NCI-H510A treated with DMSO at 0.1 percent for 48 hours (cell line): ENCODE measurements around the gene TRIM44.
"Not testable (repeated sequence)": the region's sequence is repeated elsewhere in the genome, so short reads cannot be mapped to it uniquely, and the experiment has no call there.

ENCODE experiments used
- DNase-seq: peaks from one replicate; lab custom pipeline; 2025; lab: John Stamatoyannopoulos, UW

TRIM44 gene

GRCh38 chr11:35753573-35753972, 91.0 kb downstream of the TRIM44 start:
- DNase-seq: not testable (repeated sequence)

- peak; percentile 18 for DNase-seq
Observed at GRCh38 chr11:35759951-35760350, 97.4 kb downstream of the TRIM44 start.

DNA sequence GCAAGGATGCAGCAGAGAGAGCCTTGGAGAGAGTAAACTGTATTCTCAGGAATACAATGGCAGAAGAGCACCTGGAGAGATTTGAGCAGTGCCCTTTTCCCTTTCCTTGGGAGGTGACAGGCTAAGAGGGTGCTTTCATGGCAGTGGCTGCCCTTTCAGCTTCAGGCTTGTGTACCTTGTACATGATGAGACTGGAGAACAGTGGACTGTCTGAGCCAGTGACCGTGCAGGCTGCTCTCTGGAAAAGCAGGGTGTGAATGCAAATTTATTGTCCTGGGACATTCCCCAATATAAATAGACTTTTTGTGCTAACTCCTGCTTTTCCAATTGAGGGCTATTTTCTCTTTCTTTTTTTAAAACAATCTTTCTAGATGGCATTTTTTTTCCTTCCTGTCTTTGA, 99.3 kb downstream of the TRIM44 start:
- no peak for DNase-seq

- no peak for DNase-seq
Observed at GRCh38 chr11:35763301-35763700, 100.7 kb downstream of the TRIM44 start.

DNA sequence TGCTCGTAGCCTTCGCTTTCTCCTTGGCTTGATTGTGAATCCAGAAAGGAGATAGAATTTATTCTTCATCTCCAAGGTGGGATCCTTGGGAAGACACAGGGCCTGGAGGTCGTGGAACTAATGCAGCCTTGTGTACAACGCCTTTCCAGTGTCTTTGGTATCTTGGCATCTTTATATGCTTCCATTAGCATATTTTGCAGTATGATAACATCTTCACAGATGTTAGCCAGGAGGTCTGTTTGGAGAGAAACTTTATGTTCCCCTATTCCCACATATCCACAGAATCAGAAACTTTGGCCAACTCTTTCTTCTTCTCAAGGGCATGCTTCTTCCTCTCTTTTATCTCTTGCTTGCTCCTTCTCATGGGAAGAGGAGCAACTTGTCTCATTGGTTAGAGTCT, 101.2 kb downstream of the TRIM44 start:
- DNase-seq: no peak

DNA sequence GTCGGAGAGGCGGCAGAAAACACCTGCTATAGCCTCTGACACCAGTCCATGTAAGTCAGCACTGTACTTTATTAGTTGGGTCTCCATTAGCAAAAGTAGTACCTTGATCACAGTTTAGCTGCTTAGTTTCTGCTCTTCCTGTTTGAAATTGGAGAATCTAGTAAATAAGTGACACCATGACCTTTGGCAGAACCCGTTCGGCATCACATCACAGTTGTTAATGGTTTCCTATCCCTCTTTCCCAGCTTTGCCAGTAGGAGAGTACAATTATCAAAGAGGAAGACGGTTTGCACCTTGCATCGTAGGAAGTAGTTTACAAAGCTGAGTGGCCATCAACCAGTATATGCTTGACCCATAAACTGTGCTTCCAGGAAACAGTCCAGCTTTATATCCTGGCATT, 101.8 kb downstream of the TRIM44 start:
- no peak for DNase-seq

GRCh38 chr11:35765211-35765610, 102.6 kb downstream of the TRIM44 start:
- no peak for DNase-seq

DNA sequence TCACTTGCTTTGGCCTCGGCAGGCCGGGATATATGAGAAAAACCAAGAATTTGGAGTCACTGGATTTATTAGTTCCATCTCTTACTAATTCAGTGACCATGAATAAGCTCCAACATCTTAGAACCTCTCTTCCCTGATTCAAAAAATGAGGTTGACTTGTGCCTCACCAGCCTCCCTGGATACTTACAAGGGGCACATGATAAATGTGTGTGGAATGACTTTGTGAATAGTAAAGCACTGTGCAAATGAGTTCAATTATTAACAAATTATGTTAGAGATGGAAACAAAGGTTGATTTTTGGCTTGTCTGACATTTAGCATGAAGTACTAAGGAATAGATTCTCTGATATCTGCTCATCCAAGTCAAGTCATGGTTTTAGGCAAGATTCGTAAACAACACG, 104.1 kb downstream of the TRIM44 start:
- DNase-seq: no peak

GRCh38 chr11:35770425-35770824, 107.8 kb downstream of the TRIM44 start:
- DNase-seq: not testable (repeated sequence)

GRCh38 chr11:35771722-35772121, 109.1 kb downstream of the TRIM44 start:
- no peak for DNase-seq

DNA sequence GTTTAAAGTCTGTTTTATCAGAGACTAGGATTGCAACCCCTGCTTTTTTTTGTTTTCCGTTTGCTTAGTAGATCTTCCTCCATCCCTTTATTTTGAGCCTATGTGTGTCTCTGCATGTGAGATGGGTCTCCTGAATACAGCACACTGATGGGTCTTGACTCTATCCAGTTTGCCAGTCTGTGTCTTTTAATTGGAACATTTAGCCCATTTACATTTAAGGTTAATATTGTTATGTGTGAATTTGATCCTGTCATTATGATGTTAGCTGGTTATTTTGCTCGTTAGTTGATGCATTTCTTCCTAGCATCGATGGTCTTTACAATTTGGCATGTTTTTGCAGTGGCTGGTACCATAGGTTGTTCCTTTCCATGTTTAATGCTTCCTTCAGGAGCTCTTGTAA, 114.7 kb downstream of the TRIM44 start:
- DNase-seq: not testable (repeated sequence)

- DNase-seq: not testable (repeated sequence)
Observed at GRCh38 chr11:35778943-35779342, 116.4 kb downstream of the TRIM44 start.

GRCh38 chr11:35779409-35779808, 116.8 kb downstream of the TRIM44 start:
- DNase-seq: no peak

GRCh38 chr11:35780951-35781860, 118.6 kb downstream of the TRIM44 start:
- no peak for DNase-seq

DNA sequence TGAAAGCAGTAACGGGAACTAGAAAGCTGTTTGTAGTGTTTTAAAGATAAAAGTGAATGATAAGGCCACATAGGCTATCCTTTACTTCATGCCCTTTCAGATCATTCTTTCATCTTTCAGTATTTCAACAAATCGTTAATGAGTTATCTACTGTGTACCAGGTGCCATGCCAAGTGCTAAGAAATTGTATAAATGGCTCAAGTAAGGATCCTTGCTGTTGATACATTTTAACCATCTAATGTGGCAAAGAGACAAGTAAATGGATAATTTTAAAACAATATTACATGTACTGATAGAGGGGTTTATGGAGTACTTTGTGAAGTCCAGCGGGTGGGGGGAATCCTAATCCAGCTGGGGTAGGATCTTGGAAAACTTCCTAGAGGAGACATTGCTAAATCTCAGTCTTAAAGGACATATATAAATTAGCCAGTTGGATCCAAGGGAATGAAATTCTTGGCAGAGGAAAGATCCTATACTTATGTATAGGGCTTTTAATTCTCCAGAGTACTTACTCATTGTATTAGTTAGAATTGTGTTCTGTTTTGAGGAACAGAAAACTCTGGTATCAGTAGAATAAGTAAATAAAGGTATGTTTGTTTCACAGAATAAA, 119.4 kb downstream of the TRIM44 start:
- DNase-seq: no peak

DNA sequence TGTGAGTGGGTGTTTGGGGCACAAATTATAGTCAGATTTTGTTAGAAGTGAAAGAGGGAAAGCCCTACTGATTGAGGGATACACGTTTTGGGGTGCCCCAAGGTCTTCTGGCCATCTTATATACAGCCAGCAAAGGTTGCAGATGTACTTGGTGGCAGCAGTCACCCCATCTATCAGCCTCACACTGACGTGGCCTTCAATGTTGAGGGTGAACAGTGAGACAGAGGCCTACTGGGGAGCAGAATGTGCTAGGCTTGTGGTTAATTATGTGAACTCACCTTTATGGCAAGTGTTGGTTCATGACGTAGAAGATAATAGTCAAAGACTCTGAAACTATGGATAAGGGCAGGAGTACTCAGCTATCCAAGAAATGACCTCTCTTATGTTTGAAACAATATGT, 121.2 kb downstream of the TRIM44 start:
- DNase-seq: no peak

- DNase-seq: no peak
Observed at GRCh38 chr11:35784699-35785098, 122.1 kb downstream of the TRIM44 start.

GRCh38 chr11:35785287-35786167, 123.0 kb downstream of the TRIM44 start:
- no peak for DNase-seq

DNA sequence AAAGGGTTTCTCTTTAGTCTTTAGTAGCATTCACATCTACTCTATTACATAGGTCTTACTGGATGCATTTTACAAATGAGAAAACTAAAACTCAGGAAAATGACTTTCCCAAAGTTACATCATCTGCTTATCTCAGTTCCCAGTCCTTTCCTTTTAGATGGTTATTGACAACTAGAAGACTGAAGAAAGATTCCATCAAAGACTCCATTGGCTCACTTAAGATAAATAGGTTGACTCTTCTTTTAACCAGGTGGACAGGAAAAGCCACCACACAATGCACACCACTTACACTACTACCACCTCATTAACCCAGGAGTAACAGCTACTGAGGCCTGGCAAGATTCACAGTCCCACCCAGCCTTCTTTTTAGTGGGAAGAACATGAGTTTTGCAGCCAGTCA, 123.6 kb downstream of the TRIM44 start:
- DNase-seq: no peak

GRCh38 chr11:35787013-35787504, 124.5 kb downstream of the TRIM44 start:
- DNase-seq: no peak

DNA sequence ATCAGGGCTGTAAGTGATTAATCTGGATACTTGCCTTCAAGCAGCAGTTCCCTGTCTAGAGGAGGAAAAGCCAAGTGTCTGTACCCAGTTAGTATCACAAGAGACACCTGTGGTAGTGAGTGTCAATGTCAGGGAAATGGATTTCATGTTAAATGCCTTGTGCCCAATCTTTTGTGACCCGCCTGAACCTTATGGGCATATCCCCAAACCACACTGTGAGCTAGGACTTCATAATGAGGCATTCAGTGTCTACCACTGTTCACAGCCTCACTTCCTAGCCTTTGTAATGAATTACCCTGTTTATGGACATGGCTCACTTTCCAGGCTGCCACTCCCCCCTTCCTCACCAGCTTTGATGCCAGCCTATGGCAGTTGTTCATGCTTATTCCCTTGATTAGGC, 125.1 kb downstream of the TRIM44 start:
- DNase-seq: no peak
